HepG2 (cell line): Measurements from ENCODE around the gene ZBTB44. TPM values are rescaled to one million over a fixed set of nuclear protein-coding genes. Genes with fewer than 3 reads are reported as not detected.

ENCODE experiments used
- EP300 ChIP-seq, 3 experiments: sonication (generic) in 1 of 3; formaldehyde crosslinking in 1 of 3; IDR thresholded peaks; 2 replicates each; pipeline versions ENCODE4 v1.5.1 to v1.6.1; 2011 to 2020; ENCODE audit warnings: low read depth in 2 of 3, low read length in 2 of 3, borderline replicate concordance in 1 of 3, improper control_type of control experiment in 1 of 3, mild to moderate bottlenecking in 1 of 3, missing genetic modification reagents in 1 of 3, moderate library complexity in 1 of 3
- HIVEP1 ChIP-seq: sonication (generic); formaldehyde crosslinking; IDR thresholded peaks from 2 replicates; pipeline ENCODE4 v1.4.0; 2020; ENCODE audit warnings: mild to moderate bottlenecking, missing genetic modification reagents
- KDM5B ChIP-seq: sonication (generic); formaldehyde crosslinking; IDR thresholded peaks from 2 replicates; pipeline ENCODE4 v1.4.0; 2020; ENCODE audit warnings: missing genetic modification reagents, mild to moderate bottlenecking, borderline replicate concordance
- MYNN ChIP-seq: sonication (generic); formaldehyde crosslinking; IDR thresholded peaks from 2 replicates; pipeline ENCODE4 v1.4.0; 2020; ENCODE audit warnings: mild to moderate bottlenecking, low read depth, missing genetic modification reagents
- RNF2 ChIP-seq: fragments of 450-650 bp; conservative IDR thresholded peaks from 2 replicates; pipeline ENCODE4 v1.6.1; 2016; ENCODE audit warnings: low read depth
- ZNF136 ChIP-seq: sonication (generic); formaldehyde crosslinking; IDR thresholded peaks from 2 replicates; pipeline ENCODE4 v1.8.1; 2022; ENCODE audit warnings: low read depth, mild to moderate bottlenecking, moderate library complexity, missing genetic modification reagents
- ZNF441 ChIP-seq: sonication (generic); formaldehyde crosslinking; IDR thresholded peaks from 2 replicates; pipeline ENCODE4 v1.7.0; 2021; ENCODE audit warnings: missing genetic modification reagents, borderline replicate concordance
- ZNF549 ChIP-seq: sonication (generic); formaldehyde crosslinking; IDR thresholded peaks from 2 replicates; pipeline ENCODE4 v1.5.0; 2020; ENCODE audit warnings: missing genetic modification reagents
- ZNF569 ChIP-seq: sonication (generic); formaldehyde crosslinking; IDR thresholded peaks from 2 replicates; pipeline ENCODE4 v1.5.0; 2020; ENCODE audit warnings: mild to moderate bottlenecking, missing genetic modification reagents, moderate library complexity, borderline replicate concordance
- ZNF605 ChIP-seq: sonication (generic); formaldehyde crosslinking; IDR thresholded peaks from 2 replicates; pipeline ENCODE4 v1.8.0; 2022; ENCODE audit warnings: mild to moderate bottlenecking, missing genetic modification reagents
- ZNF629 ChIP-seq: sonication (generic); formaldehyde crosslinking; conservative IDR thresholded peaks from 2 replicates; pipeline ENCODE4 v1.5.0; 2020; ENCODE audit warnings: missing genetic modification reagents
- ZNF746 ChIP-seq: sonication (generic); formaldehyde crosslinking; IDR thresholded peaks from 2 replicates; pipeline ENCODE4 v1.8.0; 2022; ENCODE audit warnings: mild to moderate bottlenecking, missing genetic modification reagents
- ZNF790 ChIP-seq: sonication (generic); formaldehyde crosslinking; IDR thresholded peaks from 2 replicates; pipeline ENCODE4 v1.8.0; 2022; ENCODE audit warnings: missing genetic modification reagents, mild to moderate bottlenecking, borderline replicate concordance
- ZNF850 ChIP-seq: sonication (generic); formaldehyde crosslinking; conservative IDR thresholded peaks from 2 replicates; pipeline ENCODE4 v1.9.0; 2021; ENCODE audit warnings: mild to moderate bottlenecking, missing genetic modification reagents
- polyA plus RNA-seq, 8 experiments: library from polyadenylated mRNA; depleted of rRNA in 3 of 8; stranded (reverse) in 7 of 8; unstranded in 1 of 8; fragments of >200 nt; fragmentation: Illumina TruSeq in 4 of 8; extraction: Trizol in 4 of 8; gene quantifications; 2 replicates each; pipeline versions ENCODE4 v1.2.1 to v1.2.3, GENCODE V29; 2011 to 2016; ENCODE audit warnings: low read depth in 4 of 8, missing spikeins in 1 of 8, mixed read lengths in 1 of 8; ENCODE audit not compliant: insufficient read depth in 1 of 8
- total RNA-seq, 5 experiments: library from RNA; depleted of rRNA; stranded (reverse); fragments of >200 nt; fragmentation: Illumina TruSeq; extraction: Trizol; gene quantifications; 2 replicates each; pipeline ENCODE4 v1.2.3, GENCODE V29; 2016; ENCODE audit warnings: low read depth in 1 of 5
- TF ChIP-seq, protein P1 (sequence below): sonication (generic); formaldehyde crosslinking; IDR thresholded peaks from 2 replicates; pipeline ENCODE4 v1.5.0; 2020; ENCODE audit warnings: mild to moderate bottlenecking, missing genetic modification reagents
- TF ChIP-seq, protein P2 (sequence below): sonication (generic); formaldehyde crosslinking; IDR thresholded peaks from 2 replicates; pipeline ENCODE4 v1.9.0; 2021; ENCODE audit warnings: missing genetic modification reagents, borderline replicate concordance
- TF ChIP-seq, protein P3 (sequence below): sonication (generic); formaldehyde crosslinking; conservative IDR thresholded peaks from 2 replicates; pipeline ENCODE4 v1.4.0; 2020; ENCODE audit warnings: missing genetic modification reagents
- TF ChIP-seq, protein P4 (sequence below): sonication (generic); formaldehyde crosslinking; conservative IDR thresholded peaks from 2 replicates; pipeline ENCODE4 v1.8.0; 2022; ENCODE audit warnings: low read depth, missing genetic modification reagents
- TF ChIP-seq, protein P5 (sequence below): sonication (generic); formaldehyde crosslinking; IDR thresholded peaks from 2 replicates; pipeline ENCODE4 v1.5.0; 2020; ENCODE audit warnings: missing genetic modification reagents
- TF ChIP-seq, protein P6 (sequence below): IDR thresholded peaks from 2 replicates; pipeline ENCODE4 v1.6.1; 2016; ENCODE audit warnings: low read depth, control low read depth

ZBTB44 gene
- total and polyA plus RNA-seq, 2 of the 13 experiments (the other 11 are each of a cell fraction or from before 2014, with no cell fraction given): 22.8 to 23.6 TPM

DNA sequence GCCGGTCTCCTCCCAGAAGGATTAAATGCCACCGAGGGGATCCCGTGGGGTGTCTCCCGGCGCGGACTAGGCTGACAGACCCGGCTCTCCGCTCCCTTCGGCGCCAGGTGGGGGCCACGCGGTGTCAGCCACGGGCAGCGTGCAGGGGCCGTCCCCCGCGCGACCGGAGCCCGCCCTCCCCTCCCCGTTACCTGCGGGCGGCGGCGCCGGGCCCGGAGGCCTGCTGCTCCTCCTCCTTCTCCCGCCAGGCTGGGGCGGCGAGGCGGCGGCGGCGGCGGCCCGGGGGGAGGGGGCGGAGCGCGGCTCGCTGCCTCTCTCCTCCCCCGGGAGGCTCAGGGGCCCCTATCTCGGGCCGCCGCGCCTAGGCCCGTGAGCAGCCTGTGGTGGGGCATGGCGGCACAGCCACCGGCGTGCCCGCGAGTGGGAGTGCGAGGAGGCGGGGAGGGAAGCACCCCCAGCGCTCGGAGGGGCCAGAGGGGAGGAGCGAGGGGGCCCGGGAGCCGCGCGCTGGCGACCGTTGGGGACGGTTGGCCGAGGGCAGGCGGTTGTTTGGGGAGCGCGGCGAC, 450 bp downstream of the ZBTB44 start (continued):
- TF ChIP-seq, protein P1, sequence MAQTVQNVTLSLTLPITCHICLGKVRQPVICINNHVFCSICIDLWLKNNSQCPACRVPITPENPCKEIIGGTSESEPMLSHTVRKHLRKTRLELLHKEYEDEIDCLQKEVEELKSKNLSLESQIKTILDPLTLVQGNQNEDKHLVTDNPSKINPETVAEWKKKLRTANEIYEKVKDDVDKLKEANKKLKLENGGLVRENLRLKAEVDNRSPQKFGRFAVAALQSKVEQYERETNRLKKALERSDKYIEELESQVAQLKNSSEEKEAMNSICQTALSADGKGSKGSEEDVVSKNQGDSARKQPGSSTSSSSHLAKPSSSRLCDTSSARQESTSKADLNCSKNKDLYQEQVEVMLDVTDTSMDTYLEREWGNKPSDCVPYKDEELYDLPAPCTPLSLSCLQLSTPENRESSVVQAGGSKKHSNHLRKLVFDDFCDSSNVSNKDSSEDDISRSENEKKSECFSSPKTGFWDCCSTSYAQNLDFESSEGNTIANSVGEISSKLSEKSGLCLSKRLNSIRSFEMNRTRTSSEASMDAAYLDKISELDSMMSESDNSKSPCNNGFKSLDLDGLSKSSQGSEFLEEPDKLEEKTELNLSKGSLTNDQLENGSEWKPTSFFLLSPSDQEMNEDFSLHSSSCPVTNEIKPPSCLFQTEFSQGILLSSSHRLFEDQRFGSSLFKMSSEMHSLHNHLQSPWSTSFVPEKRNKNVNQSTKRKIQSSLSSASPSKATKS: no peak
- TF ChIP-seq, protein P2, sequence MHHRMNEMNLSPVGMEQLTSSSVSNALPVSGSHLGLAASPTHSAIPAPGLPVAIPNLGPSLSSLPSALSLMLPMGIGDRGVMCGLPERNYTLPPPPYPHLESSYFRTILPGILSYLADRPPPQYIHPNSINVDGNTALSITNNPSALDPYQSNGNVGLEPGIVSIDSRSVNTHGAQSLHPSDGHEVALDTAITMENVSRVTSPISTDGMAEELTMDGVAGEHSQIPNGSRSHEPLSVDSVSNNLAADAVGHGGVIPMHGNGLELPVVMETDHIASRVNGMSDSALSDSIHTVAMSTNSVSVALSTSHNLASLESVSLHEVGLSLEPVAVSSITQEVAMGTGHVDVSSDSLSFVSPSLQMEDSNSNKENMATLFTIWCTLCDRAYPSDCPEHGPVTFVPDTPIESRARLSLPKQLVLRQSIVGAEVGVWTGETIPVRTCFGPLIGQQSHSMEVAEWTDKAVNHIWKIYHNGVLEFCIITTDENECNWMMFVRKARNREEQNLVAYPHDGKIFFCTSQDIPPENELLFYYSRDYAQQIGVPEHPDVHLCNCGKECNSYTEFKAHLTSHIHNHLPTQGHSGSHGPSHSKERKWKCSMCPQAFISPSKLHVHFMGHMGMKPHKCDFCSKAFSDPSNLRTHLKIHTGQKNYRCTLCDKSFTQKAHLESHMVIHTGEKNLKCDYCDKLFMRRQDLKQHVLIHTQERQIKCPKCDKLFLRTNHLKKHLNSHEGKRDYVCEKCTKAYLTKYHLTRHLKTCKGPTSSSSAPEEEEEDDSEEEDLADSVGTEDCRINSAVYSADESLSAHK (CRISPR knock-in tag): no peak
- TF ChIP-seq, protein P3, sequence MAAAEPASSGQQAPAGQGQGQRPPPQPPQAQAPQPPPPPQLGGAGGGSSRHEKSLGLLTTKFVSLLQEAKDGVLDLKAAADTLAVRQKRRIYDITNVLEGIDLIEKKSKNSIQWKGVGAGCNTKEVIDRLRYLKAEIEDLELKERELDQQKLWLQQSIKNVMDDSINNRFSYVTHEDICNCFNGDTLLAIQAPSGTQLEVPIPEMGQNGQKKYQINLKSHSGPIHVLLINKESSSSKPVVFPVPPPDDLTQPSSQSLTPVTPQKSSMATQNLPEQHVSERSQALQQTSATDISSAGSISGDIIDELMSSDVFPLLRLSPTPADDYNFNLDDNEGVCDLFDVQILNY (CRISPR knock-in tag): no peak
- TF ChIP-seq, protein P4, sequence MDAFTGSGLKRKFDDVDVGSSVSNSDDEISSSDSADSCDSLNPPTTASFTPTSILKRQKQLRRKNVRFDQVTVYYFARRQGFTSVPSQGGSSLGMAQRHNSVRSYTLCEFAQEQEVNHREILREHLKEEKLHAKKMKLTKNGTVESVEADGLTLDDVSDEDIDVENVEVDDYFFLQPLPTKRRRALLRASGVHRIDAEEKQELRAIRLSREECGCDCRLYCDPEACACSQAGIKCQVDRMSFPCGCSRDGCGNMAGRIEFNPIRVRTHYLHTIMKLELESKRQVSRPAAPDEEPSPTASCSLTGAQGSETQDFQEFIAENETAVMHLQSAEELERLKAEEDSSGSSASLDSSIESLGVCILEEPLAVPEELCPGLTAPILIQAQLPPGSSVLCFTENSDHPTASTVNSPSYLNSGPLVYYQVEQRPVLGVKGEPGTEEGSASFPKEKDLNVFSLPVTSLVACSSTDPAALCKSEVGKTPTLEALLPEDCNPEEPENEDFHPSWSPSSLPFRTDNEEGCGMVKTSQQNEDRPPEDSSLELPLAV (CRISPR knock-in tag): no peak; the same call in 1 of the 2 replicates
- peak; percentile 24; the same call in 1 of the 2 replicates for TF ChIP-seq HIVEP1 (CRISPR knock-in tag)
- no peak for TF ChIP-seq ZNF629 (CRISPR knock-in tag)
- TF ChIP-seq MYNN: no peak
- TF ChIP-seq KDM5B (CRISPR knock-in tag): peak; percentile 55; the same call in 1 of the 2 replicates
- TF ChIP-seq ZNF850 (CRISPR knock-in tag): no peak
- TF ChIP-seq, protein P5, sequence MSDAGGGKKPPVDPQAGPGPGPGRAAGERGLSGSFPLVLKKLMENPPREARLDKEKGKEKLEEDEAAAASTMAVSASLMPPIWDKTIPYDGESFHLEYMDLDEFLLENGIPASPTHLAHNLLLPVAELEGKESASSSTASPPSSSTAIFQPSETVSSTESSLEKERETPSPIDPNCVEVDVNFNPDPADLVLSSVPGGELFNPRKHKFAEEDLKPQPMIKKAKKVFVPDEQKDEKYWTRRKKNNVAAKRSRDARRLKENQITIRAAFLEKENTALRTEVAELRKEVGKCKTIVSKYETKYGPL (CRISPR knock-in tag): no peak
- no peak for TF ChIP-seq ZNF136
- TF ChIP-seq ZNF746: no peak
- no peak for TF ChIP-seq ZNF605
- TF ChIP-seq, protein P6, sequence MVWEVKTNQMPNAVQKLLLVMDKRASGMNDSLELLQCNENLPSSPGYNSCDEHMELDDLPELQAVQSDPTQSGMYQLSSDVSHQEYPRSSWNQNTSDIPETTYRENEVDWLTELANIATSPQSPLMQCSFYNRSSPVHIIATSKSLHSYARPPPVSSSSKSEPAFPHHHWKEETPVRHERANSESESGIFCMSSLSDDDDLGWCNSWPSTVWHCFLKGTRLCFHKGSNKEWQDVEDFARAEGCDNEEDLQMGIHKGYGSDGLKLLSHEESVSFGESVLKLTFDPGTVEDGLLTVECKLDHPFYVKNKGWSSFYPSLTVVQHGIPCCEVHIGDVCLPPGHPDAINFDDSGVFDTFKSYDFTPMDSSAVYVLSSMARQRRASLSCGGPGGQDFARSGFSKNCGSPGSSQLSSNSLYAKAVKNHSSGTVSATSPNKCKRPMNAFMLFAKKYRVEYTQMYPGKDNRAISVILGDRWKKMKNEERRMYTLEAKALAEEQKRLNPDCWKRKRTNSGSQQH: no peak
- peak; percentile 48; the same call in 1 of the 2 replicates for TF ChIP-seq ZNF790 (CRISPR knock-in tag)
- no peak for TF ChIP-seq RNF2
- no peak for TF ChIP-seq ZNF549 (CRISPR knock-in tag)
- 0 out of 2 replicates have a peak, but pooled peaks have one; percentile 18 for TF ChIP-seq ZNF441 (CRISPR knock-in tag)
- TF ChIP-seq EP300 (IDR thresholded peaks at IDR 0.05; ENCODE audit: low read depth in 2 of 2, low read length in 2 of 2): no peak
- no peak for TF ChIP-seq EP300 (CRISPR knock-in tag; IDR thresholded peaks at IDR 0.05; ENCODE audit: borderline replicate concordance)
- no peak for TF ChIP-seq ZNF569
